Thyroid gland (tissue), 4 donors: Measurements from ENCODE around the gene REEP1. TPM values are rescaled to one million over a fixed set of nuclear protein-coding genes. Genes with fewer than 3 reads are reported as not detected.

Experiments used
- DNase-seq, 2 donors: peaks; one replicate each; pipeline ENCODE4 v3.0.0-alpha.2; 2019
- H3K27ac ChIP-seq, 3 donors: fragments of 200-600 bp; sonication (generic); 1 replicate in 2 of 3; 2 replicates in 1 of 3; pipeline ENCODE4 v1.5.1; 2016 to 2019; ENCODE audit warnings: mild to moderate bottlenecking in 1 of 3, moderate library complexity in 1 of 3
- H3K27me3 ChIP-seq: fragments of 200-600 bp; sonication (generic); one replicate; pipeline ENCODE4 v1.5.1; 2019
- H3K36me3 ChIP-seq, 2 donors: fragments of 200-600 bp; sonication (generic); one replicate each; pipeline ENCODE4 v1.5.1; 2016 to 2019
- H3K4me1 ChIP-seq, 2 donors: fragments of 200-600 bp; sonication (generic); one replicate each; pipeline ENCODE4 v1.5.1; 2017 to 2019
- H3K4me3 ChIP-seq, 3 donors: fragments of 200-600 bp; sonication (generic); replicated peaks in 1 of 3; 1 replicate in 2 of 3; 2 replicates in 1 of 3; pipeline ENCODE4 v1.5.1; 2016; ENCODE audit warnings: mild to moderate bottlenecking in 1 of 3
- H3K9me3 ChIP-seq: fragments of 200-600 bp; sonication (generic); one replicate; pipeline ENCODE4 v1.5.1; 2017
- CTCF ChIP-seq, 6 experiments: fragments of 200-600 bp in 3 of 6; fragments of 450-650 bp in 3 of 6; sonication (generic) in 3 of 6; IDR thresholded peaks; one replicate each; pipeline ENCODE4 v1.5.1; 2016 to 2019; ENCODE audit warnings: antibody characterized with exemption in 6 of 6, mild to moderate bottlenecking in 2 of 6, inconsistent platforms in 1 of 6, moderate library complexity in 1 of 6
- POLR2A ChIP-seq, 2 donors: fragments of 450-650 bp; IDR thresholded peaks; one replicate each; pipeline ENCODE4 v1.6.1; 2017; ENCODE audit warnings: antibody characterized with exemption in 2 of 2, mild to moderate bottlenecking in 2 of 2, moderate library complexity in 1 of 2
- WGBS, 2 donors: methylation state at CpG; one replicate each; pipeline ENCODE4 v1.1.5; 2017; 5-methylcytosine and 5-hydroxymethylcytosine counted together
- intact Hi-C: fragments of 100-400 bp; cut with DNase I; formaldehyde crosslinking; loops from one replicate; pipeline ENCODE4 v1.15.1; 2023
- total RNA-seq, 4 donors: library from RNA; depleted of rRNA; stranded (reverse); fragments of >200 nt; gene quantifications; one replicate each; pipeline ENCODE4 v1.2.3, GENCODE V29; 2016

The REEP1 gene
- total RNA-seq, 4 donors from 2014 or later = 2.5 to 7.1 (median 5.5) TPM

DNA sequence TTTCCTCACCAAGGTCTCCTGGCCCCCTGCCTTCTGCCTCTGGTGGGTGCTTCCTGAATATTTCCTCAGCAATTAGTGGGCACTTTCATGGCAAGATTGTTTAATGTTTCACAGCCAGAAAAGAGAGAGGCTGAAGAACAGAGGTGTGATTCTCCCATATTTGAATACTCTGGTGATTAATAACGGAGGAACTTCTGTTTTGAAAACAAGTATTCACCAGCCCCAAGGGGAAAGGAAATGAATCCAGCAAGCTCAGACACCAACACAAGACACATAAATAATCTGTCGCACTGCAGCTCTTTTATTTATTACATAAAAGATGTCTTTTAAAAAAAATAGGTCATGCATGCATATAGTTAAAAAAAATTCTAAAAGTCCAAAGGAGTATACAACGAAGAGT lies 80.4 kb downstream of the REEP1 start:
- H3K27me3 ChIP-seq = no peaks in the 10 kb centered on the region
- H3K9me3 ChIP-seq = no peaks in the 10 kb centered on the region
- WGBS, 2 donors = 88 to 90% methylated on average over 3 of the region's 3 CpGs
- H3K4me1 ChIP-seq = peaks cover 9 to 11% of the 10 kb centered on the region in 2 donors
- no peak overlapping the region for H3K4me3 ChIP-seq
- DNase-seq = no peak
- H3K36me3 ChIP-seq = no peaks in the 10 kb centered on the region
- H3K27ac ChIP-seq = no peak overlapping the region
- intact Hi-C loops = no loop called here
- no peak for TF ChIP-seq POLR2A (IDR thresholded peaks at IDR 0.05)
- no peak for TF ChIP-seq CTCF (IDR thresholded peaks at IDR 0.05)

DNA sequence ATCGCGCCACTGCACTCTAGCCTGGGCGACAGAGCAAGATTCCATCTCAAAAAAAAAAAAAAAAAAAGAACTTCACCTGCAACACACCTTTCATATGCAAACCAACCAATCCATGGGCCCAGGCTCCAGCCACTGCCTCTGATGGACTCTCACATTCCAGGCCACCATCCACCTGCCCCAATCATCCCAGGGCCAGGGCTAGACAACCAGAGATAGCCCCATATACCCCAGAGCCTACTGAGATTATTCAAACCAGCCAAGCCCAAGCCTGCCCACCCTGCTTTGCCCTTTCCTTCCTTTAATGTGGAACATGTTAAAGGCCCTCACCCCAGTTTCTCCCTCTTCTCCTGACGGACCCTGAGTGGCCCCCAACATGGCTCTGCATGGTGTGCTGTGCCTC lies 81.1 kb downstream of the REEP1 start:
- no peaks in the 10 kb centered on the region for H3K27me3 ChIP-seq
- no peak for TF ChIP-seq POLR2A (IDR thresholded peaks at IDR 0.05)
- no peak for TF ChIP-seq CTCF (IDR thresholded peaks at IDR 0.05)
- 89 to 98% methylated on average over 4 of the region's 4 CpGs for WGBS, 2 donors
- DNase-seq = no peak
- no peak overlapping the region for H3K27ac ChIP-seq
- H3K4me3 ChIP-seq = no peak overlapping the region
- H3K36me3 ChIP-seq = no peaks in the 10 kb centered on the region
- no peaks in the 10 kb centered on the region for H3K9me3 ChIP-seq
- intact Hi-C loops = no loop called here
- peaks cover 9 to 11% of the 10 kb centered on the region in 2 donors for H3K4me1 ChIP-seq

GRCh38 chr2:86254576-86255538 lies 82.6 kb downstream of the REEP1 start:
- H3K4me3 ChIP-seq = no peak overlapping the region
- H3K36me3 ChIP-seq = no peaks in the 10 kb centered on the region
- peaks cover 9 to 11% of the 10 kb centered on the region in 2 donors for H3K4me1 ChIP-seq
- intact Hi-C loops = no loop called here
- no peak overlapping the region for H3K27ac ChIP-seq
- H3K9me3 ChIP-seq = no peaks in the 10 kb centered on the region
- WGBS, 2 donors = 35 to 51% methylated on average over 8 of the region's 8 CpGs
- H3K27me3 ChIP-seq = no peaks in the 10 kb centered on the region
- TF ChIP-seq POLR2A (IDR thresholded peaks at IDR 0.05) (no peak), CTCF (IDR thresholded peaks at IDR 0.05) (no peak)
- DNase-seq = peak; percentile 32 to 50

DNA sequence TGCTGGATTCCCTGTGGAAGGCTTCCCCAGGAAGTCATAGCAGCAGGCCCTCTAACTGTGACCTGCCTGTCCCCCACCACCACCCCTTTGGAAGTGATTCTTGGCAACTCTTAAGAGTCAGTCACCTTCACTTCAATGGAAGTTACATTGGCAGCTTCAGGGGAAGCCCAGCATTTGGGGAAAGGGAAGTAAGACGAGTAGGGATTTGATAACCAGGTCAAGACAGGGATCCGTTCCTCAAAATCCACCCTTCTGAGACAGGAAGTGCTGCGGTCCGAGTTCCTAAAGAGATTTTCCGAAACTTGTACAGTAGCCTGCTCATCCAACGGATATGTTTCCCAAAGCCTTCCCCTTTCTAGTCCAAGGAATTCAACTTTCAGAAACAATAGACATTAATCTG lies 84.0 kb downstream of the REEP1 start:
- intact Hi-C loops = no loop called here
- TF ChIP-seq POLR2A (IDR thresholded peaks at IDR 0.05) = no peak
- TF ChIP-seq CTCF (IDR thresholded peaks at IDR 0.05) = no peak
- WGBS, 2 donors = 70 to 80% methylated on average over 6 of the region's 6 CpGs

GRCh38 chr2:86251840-86252266 lies 85.6 kb downstream of the REEP1 start:
- H3K4me1 ChIP-seq = peaks cover 9 to 11% of the 10 kb centered on the region in 2 donors
- 33 to 34% methylated on average over 10 of the region's 10 CpGs for WGBS, 2 donors
- H3K9me3 ChIP-seq = no peaks in the 10 kb centered on the region
- H3K4me3 ChIP-seq = no peak overlapping the region
- H3K27ac ChIP-seq = no peak overlapping the region
- H3K36me3 ChIP-seq = no peaks in the 10 kb centered on the region
- no peaks in the 10 kb centered on the region for H3K27me3 ChIP-seq
- DNase-seq = peak; percentile 70 to 77
- TF ChIP-seq POLR2A (IDR thresholded peaks at IDR 0.05) = no peak
- no peak for TF ChIP-seq CTCF (IDR thresholded peaks at IDR 0.05)
- intact Hi-C loops = no loop called here

More for the DNA sequence above, 84.0 kb downstream of the REEP1 start:
- H3K27ac ChIP-seq = no peak overlapping the region
- no peaks in the 10 kb centered on the region for H3K36me3 ChIP-seq
- no peaks in the 10 kb centered on the region for H3K9me3 ChIP-seq
- no peaks in the 10 kb centered on the region for H3K27me3 ChIP-seq
- H3K4me3 ChIP-seq = no peak overlapping the region
- no peak for DNase-seq
- peaks cover 9 to 11% of the 10 kb centered on the region in 2 donors for H3K4me1 ChIP-seq
